ENCODE results near the gene ERC1. TPM values are rescaled to one million over a fixed set of nuclear protein-coding genes. Genes with fewer than 3 reads are reported as not detected.

ERC1 gene
- total RNA-seq, 1 donor from 2014 or later = 82.2 TPM

- no peaks in the 10 kb centered on the region for H3K27me3 Mint-ChIP-seq (ENCODE audit: unreplicated experiment)
These were observed 356.3 kb downstream of the ERC1 start for GRCh38 chr12:1347294-1347693.

GRCh38 chr12:1348606-1349005 is 357.6 kb downstream of the ERC1 start:
- no peaks in the 10 kb centered on the region for H3K36me3 Mint-ChIP-seq (ENCODE audit: unreplicated experiment)
- no peaks in the 10 kb centered on the region for H3K9me3 Mint-ChIP-seq (ENCODE audit: unreplicated experiment)
- DNase-seq = no peak
- H3K4me3 Mint-ChIP-seq (ENCODE audit: unreplicated experiment) = no peak overlapping the region
- no peaks in the 10 kb centered on the region for H3K27me3 Mint-ChIP-seq (ENCODE audit: unreplicated experiment)
- TF ChIP-seq CTCF (IDR thresholded peaks at IDR 0.05; ENCODE audit: partially characterized antibody, unreplicated experiment) = no peak
- no peak overlapping the region for H3K27ac Mint-ChIP-seq (ENCODE audit: unreplicated experiment)
- H3K4me1 Mint-ChIP-seq (ENCODE audit: low read depth, unreplicated experiment) = peaks cover 11% of the 10 kb centered on the region

More at GRCh38 chr12:1347294-1347693, 356.3 kb downstream of the ERC1 start:
- TF ChIP-seq CTCF (IDR thresholded peaks at IDR 0.05; ENCODE audit: partially characterized antibody, unreplicated experiment) = no peak
- no peak for DNase-seq
- no peaks in the 10 kb centered on the region for H3K36me3 Mint-ChIP-seq (ENCODE audit: unreplicated experiment)
- peaks cover 11% of the 10 kb centered on the region for H3K4me1 Mint-ChIP-seq (ENCODE audit: low read depth, unreplicated experiment)
- no peak overlapping the region for H3K27ac Mint-ChIP-seq (ENCODE audit: unreplicated experiment)
- no peak overlapping the region for H3K4me3 Mint-ChIP-seq (ENCODE audit: unreplicated experiment)
- no peaks in the 10 kb centered on the region for H3K9me3 Mint-ChIP-seq (ENCODE audit: unreplicated experiment)

GRCh38 chr12:1350055-1350933 is 359.3 kb downstream of the ERC1 start:
- TF ChIP-seq CTCF (IDR thresholded peaks at IDR 0.05; ENCODE audit: partially characterized antibody, unreplicated experiment) = no peak
- Mint-ChIP-seq H3K27me3 (ENCODE audit: unreplicated experiment) (no peaks in the 10 kb centered on the region), H3K4me1 (ENCODE audit: low read depth, unreplicated experiment) (peaks cover 11% of the 10 kb centered on the region), H3K36me3 (ENCODE audit: unreplicated experiment) (no peaks in the 10 kb centered on the region), H3K9me3 (ENCODE audit: unreplicated experiment) (no peaks in the 10 kb centered on the region), H3K27ac (ENCODE audit: unreplicated experiment) (no peak overlapping the region), H3K4me3 (ENCODE audit: unreplicated experiment) (no peak overlapping the region)
- DNase-seq = no peak

GRCh38 chr12:1350934-1351240 is 359.9 kb downstream of the ERC1 start:
- Mint-ChIP-seq H3K36me3 (ENCODE audit: unreplicated experiment) (no peaks in the 10 kb centered on the region), H3K27ac (ENCODE audit: unreplicated experiment) (no peak overlapping the region), H3K27me3 (ENCODE audit: unreplicated experiment) (no peaks in the 10 kb centered on the region), H3K4me1 (ENCODE audit: low read depth, unreplicated experiment) (peaks cover 11% of the 10 kb centered on the region), H3K9me3 (ENCODE audit: unreplicated experiment) (no peaks in the 10 kb centered on the region), H3K4me3 (ENCODE audit: unreplicated experiment) (no peak overlapping the region)
- DNase-seq = no peak
- no peak for TF ChIP-seq CTCF (IDR thresholded peaks at IDR 0.05; ENCODE audit: partially characterized antibody, unreplicated experiment)

- Mint-ChIP-seq H3K36me3 (ENCODE audit: unreplicated experiment) (no peaks in the 10 kb centered on the region), H3K27ac (ENCODE audit: unreplicated experiment) (no peak overlapping the region), H3K9me3 (ENCODE audit: unreplicated experiment) (no peaks in the 10 kb centered on the region), H3K27me3 (ENCODE audit: unreplicated experiment) (no peaks in the 10 kb centered on the region), H3K4me1 (ENCODE audit: low read depth, unreplicated experiment) (peaks cover 11% of the 10 kb centered on the region), H3K4me3 (ENCODE audit: unreplicated experiment) (no peak overlapping the region)
- TF ChIP-seq CTCF (IDR thresholded peaks at IDR 0.05; ENCODE audit: partially characterized antibody, unreplicated experiment) = no peak
- no peak for DNase-seq
These were observed 360.9 kb downstream of the ERC1 start for GRCh38 chr12:1351926-1352325.

All from glutamatergic neuron (in vitro differentiated cells).